Prostate gland (tissue), 2 donors: Measurements from ENCODE around the gene INSRR.

Source experiments
- POLR2A ChIP-seq: fragments of 450-650 bp; IDR thresholded peaks from one replicate; pipeline ENCODE4 v1.6.1; 2016; ENCODE audit warnings: antibody characterized with exemption, mild to moderate bottlenecking
- POLR2AphosphoS5 ChIP-seq: sonication (generic); formaldehyde crosslinking; IDR thresholded peaks from one replicate; pipeline ENCODE4 v1.6.1; 2017; ENCODE audit warnings: antibody characterized with exemption
- TF ChIP-seq, protein P1 (sequence below), 4 experiments: fragments of 200-600 bp in 2 of 4; fragments of 450-650 bp in 2 of 4; sonication (generic) in 2 of 4; IDR thresholded peaks; 1 replicate in 3 of 4; 2 replicates in 1 of 4; pipeline ENCODE4 v1.5.1; 2016 to 2019; ENCODE audit warnings: antibody characterized with exemption in 4 of 4, mild to moderate bottlenecking in 2 of 4, moderate library complexity in 2 of 4

DNA sequence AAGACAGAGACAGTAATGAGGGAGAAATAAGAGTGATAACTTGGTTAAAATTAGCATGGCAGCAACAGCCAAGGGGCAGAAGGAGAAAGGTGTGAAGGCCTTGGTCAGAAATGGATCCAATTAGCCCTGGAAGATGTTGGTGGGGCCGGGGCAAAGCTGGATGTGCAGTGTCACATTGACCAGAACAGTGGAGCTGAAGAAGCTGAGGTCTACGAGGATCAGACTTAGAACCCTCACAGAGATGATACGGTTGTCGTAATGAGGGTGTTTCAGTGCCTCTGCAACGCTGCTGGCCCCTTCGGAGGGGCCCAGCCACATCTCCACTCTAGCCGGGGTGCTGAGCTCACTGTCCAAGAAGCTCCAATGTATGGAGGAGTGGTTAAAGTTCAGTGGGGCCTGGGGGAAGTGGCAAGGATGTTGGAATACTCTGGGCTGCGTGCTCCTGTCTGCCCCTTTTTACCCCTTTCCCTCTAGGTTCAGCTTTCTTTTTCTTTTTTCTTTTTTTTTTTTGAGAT is 56.4 kb downstream of the INSRR start:
- TF ChIP-seq, protein P1, sequence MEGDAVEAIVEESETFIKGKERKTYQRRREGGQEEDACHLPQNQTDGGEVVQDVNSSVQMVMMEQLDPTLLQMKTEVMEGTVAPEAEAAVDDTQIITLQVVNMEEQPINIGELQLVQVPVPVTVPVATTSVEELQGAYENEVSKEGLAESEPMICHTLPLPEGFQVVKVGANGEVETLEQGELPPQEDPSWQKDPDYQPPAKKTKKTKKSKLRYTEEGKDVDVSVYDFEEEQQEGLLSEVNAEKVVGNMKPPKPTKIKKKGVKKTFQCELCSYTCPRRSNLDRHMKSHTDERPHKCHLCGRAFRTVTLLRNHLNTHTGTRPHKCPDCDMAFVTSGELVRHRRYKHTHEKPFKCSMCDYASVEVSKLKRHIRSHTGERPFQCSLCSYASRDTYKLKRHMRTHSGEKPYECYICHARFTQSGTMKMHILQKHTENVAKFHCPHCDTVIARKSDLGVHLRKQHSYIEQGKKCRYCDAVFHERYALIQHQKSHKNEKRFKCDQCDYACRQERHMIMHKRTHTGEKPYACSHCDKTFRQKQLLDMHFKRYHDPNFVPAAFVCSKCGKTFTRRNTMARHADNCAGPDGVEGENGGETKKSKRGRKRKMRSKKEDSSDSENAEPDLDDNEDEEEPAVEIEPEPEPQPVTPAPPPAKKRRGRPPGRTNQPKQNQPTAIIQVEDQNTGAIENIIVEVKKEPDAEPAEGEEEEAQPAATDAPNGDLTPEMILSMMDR (IDR thresholded peaks at IDR 0.05), result no peak
- TF ChIP-seq POLR2A (no peak), POLR2AphosphoS5 (no peak)
